ENCODE results near the gene ATP9A.
A peak's percentile ranks its signal among the peaks of the same experiment; 100 is the strongest.

Gene ATP9A

GRCh38 chr20:51588762-51589161 lies 179.4 kb downstream of the ATP9A start (continued):
- TF ChIP-seq, protein P1, sequence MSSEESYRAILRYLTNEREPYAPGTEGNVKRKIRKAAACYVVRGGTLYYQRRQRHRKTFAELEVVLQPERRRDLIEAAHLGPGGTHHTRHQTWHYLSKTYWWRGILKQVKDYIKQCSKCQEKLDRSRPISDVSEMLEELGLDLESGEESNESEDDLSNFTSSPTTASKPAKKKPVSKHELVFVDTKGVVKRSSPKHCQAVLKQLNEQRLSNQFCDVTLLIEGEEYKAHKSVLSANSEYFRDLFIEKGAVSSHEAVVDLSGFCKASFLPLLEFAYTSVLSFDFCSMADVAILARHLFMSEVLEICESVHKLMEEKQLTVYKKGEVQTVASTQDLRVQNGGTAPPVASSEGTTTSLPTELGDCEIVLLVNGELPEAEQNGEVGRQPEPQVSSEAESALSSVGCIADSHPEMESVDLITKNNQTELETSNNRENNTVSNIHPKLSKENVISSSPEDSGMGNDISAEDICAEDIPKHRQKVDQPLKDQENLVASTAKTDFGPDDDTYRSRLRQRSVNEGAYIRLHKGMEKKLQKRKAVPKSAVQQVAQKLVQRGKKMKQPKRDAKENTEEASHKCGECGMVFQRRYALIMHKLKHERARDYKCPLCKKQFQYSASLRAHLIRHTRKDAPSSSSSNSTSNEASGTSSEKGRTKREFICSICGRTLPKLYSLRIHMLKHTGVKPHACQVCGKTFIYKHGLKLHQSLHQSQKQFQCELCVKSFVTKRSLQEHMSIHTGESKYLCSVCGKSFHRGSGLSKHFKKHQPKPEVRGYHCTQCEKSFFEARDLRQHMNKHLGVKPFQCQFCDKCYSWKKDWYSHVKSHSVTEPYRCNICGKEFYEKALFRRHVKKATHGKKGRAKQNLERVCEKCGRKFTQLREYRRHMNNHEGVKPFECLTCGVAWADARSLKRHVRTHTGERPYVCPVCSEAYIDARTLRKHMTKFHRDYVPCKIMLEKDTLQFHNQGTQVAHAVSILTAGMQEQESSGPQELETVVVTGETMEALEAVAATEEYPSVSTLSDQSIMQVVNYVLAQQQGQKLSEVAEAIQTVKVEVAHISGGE (tag by site-specific recombination; conservative IDR thresholded peaks at IDR 0.05; ENCODE audit: low read depth), result no peak
- TF ChIP-seq ZNF658 (tag by site-specific recombination; IDR thresholded peaks at IDR 0.05), result no peak
- TF ChIP-seq ZBTB8A (tag by site-specific recombination; IDR thresholded peaks at IDR 0.05), result no peak
- no peak for TF ChIP-seq SP7 (tag by site-specific recombination; IDR thresholded peaks at IDR 0.05)

DNA sequence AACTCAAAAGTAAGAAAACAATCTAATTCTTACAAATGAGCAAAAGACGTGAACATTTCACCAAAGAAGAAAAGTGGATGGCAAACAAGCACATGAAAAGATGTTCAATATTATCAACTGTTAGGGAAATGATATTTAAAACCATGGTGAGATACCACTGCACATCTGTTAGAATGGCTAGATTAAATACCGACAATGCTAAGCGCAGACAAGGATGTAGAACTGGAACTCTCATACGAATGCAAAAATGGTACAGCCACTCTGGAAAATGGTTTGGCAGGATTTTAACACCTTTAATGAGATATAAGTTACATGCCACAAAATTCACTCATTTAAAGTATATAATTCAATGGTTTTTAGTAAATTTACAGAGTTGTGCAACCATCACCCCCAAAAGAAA lies 181.0 kb downstream of the ATP9A start:
- no peaks in the 10 kb centered on the region for H3K9me3 ChIP-seq (ENCODE audit: control insufficient read depth, insufficient read depth, low read depth, low read length)
- ChIA-PET POLR2A (no interaction called here), CTCF (interaction anchor here (0.6 to 1.9 kb wide), 7 partner anchors 8 to 605 kb away, joined by 3 to 7 read pairs (median 6); no protein-coding TSS in a partner anchor)
- H3K36me3 ChIP-seq (ENCODE audit: control insufficient read depth in 2 of 2, insufficient read depth in 1 of 2, low read length in 2 of 2), result no peaks in the 10 kb centered on the region
- H3K4me3 ChIP-seq (ENCODE audit: low read depth, low read length), result no peak overlapping the region
- H3K27ac ChIP-seq (ENCODE audit: extremely low read depth, low read depth, low read length), result no peak overlapping the region
- TF ChIP-seq PRDM4 (tag by site-specific recombination; IDR thresholded peaks at IDR 0.05) (0 out of 2 replicates have a peak, but pooled peaks have one; percentile 39), ZNF664 (tag by site-specific recombination; IDR thresholded peaks at IDR 0.05) (no peak)
- H3K4me1 ChIP-seq (ENCODE audit: control insufficient read depth, insufficient read depth, low read length), result no peaks in the 10 kb centered on the region

DNA sequence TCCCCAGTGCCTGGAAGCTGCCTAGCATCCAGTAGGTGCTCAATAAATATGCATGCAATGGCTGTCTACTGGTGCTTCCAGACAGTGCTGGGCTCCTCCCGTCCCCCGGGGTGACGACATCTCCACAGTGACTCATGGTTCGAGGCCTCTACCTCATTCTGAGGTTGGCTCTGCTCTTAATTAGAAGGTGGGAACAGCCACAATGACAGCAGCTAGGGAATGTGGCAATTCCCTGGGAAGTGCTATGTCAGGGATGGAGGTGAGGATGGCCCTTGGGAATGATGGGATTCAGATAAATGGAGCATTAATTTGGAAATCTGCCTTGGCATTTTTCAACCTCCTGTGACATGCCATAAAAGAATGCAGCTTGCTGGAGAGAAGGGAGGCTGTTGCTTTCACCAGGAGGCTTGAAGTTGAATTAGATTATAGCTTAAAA lies 182.2 kb downstream of the ATP9A start:
- Histone ChIP-seq H3K4me3 (ENCODE audit: low read depth, low read length) (no peak overlapping the region), H3K27ac (ENCODE audit: extremely low read depth, low read depth, low read length) (no peak overlapping the region), H3K4me1 (ENCODE audit: control insufficient read depth, insufficient read depth, low read length) (no peaks in the 10 kb centered on the region), H3K36me3 (ENCODE audit: control insufficient read depth in 2 of 2, insufficient read depth in 1 of 2, low read length in 2 of 2) (no peaks in the 10 kb centered on the region), H3K9me3 (ENCODE audit: control insufficient read depth, insufficient read depth, low read depth, low read length) (no peaks in the 10 kb centered on the region)
- CTCF ChIA-PET, result interaction anchor here (1.5 to 1.9 kb wide), 4 partner anchors 9 to 598 kb away, joined by 6 to 7 read pairs (median 6); no protein-coding TSS in a partner anchor
- TF ChIP-seq ZNF274 (IDR thresholded peaks at IDR 0.05; ENCODE audit: low read length), result no peak
- TF ChIP-seq ZNF274 (tag by site-specific recombination; IDR thresholded peaks at IDR 0.05; ENCODE audit: borderline replicate concordance), result no peak
- TF ChIP-seq, protein P2, sequence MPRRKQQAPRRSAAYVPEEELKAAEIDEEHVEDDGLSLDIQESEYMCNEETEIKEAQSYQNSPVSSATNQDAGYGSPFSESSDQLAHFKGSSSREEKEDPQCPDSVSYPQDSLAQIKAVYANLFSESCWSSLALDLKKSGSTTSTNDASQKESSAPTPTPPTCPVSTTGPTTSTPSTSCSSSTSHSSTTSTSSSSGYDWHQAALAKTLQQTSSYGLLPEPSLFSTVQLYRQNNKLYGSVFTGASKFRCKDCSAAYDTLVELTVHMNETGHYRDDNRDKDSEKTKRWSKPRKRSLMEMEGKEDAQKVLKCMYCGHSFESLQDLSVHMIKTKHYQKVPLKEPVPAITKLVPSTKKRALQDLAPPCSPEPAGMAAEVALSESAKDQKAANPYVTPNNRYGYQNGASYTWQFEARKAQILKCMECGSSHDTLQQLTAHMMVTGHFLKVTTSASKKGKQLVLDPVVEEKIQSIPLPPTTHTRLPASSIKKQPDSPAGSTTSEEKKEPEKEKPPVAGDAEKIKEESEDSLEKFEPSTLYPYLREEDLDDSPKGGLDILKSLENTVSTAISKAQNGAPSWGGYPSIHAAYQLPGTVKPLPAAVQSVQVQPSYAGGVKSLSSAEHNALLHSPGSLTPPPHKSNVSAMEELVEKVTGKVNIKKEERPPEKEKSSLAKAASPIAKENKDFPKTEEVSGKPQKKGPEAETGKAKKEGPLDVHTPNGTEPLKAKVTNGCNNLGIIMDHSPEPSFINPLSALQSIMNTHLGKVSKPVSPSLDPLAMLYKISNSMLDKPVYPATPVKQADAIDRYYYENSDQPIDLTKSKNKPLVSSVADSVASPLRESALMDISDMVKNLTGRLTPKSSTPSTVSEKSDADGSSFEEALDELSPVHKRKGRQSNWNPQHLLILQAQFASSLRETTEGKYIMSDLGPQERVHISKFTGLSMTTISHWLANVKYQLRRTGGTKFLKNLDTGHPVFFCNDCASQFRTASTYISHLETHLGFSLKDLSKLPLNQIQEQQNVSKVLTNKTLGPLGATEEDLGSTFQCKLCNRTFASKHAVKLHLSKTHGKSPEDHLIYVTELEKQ (tag by site-specific recombination; IDR thresholded peaks at IDR 0.05; ENCODE audit: borderline replicate concordance), result no peak
- no peak for TF ChIP-seq ZNF416 (tag by site-specific recombination; IDR thresholded peaks at IDR 0.05)
- TF ChIP-seq ZNF830 (tag by site-specific recombination; IDR thresholded peaks at IDR 0.05; ENCODE audit: low read depth), result no peak
- peak; percentile 17; the same call in 1 of the 2 replicates for TF ChIP-seq ZNF341 (tag by site-specific recombination; IDR thresholded peaks at IDR 0.05; ENCODE audit: low read depth)
- no peak for TF ChIP-seq ZNF157 (tag by site-specific recombination; IDR thresholded peaks at IDR 0.05)
- TF ChIP-seq MYNN (tag by site-specific recombination; IDR thresholded peaks at IDR 0.05; ENCODE audit: borderline replicate concordance), result no peak
- TF ChIP-seq SP7 (tag by site-specific recombination; IDR thresholded peaks at IDR 0.05), result peak; percentile 86
- TF ChIP-seq ZNF600 (tag by site-specific recombination; IDR thresholded peaks at IDR 0.05), result peak; percentile 50; the same call in 1 of the 2 replicates
- TF ChIP-seq ZNF629 (tag by site-specific recombination; IDR thresholded peaks at IDR 0.05), result peak; percentile 50
- peak; percentile 9; the same call in 1 of the 2 replicates for TF ChIP-seq SCRT2 (tag by site-specific recombination; IDR thresholded peaks at IDR 0.05)
- TF ChIP-seq GLIS1 (tag by site-specific recombination; IDR thresholded peaks at IDR 0.05), result no peak
- POLR2A ChIA-PET, result no interaction called here

All from HEK293 (cell line).